Common myeloid progenitor, CD34-positive (primary cell): Measurements from ENCODE around the gene SORD.
"Not testable (repeated sequence)": the region's sequence is repeated elsewhere in the genome, so short reads cannot be mapped to it uniquely, and the experiment has no call there.

Source experiments
- CTCF ChIA-PET: fragments of 350-600 bp; sonication (Branson Sonifier 250); formaldehyde crosslinking; loops from one replicate; lab custom pipeline; 2021; ENCODE audit warnings: antibody characterized with exemption; lab: Charles Lee
- POLR2A ChIA-PET: fragments of 350-600 bp; sonication (Branson Sonifier 250); formaldehyde crosslinking; loops from one replicate; lab custom pipeline; 2021; ENCODE audit warnings: antibody characterized with exemption; lab: Charles Lee
- DNase-seq, 3 donors: peaks; one replicate each; pipeline versions ENCODE4 v3.0.0 to v3.0.0-alpha.2; 2013
- H3K27ac ChIP-seq, 2 experiments: 1 replicate in 1 of 2; 2 replicates in 1 of 2; pipeline ENCODE4 v1.7.0; 2013; ENCODE audit warnings: inconsistent platforms in 2 of 2, low read length in 2 of 2, mild to moderate bottlenecking in 2 of 2, low read depth in 1 of 2, moderate library complexity in 1 of 2; ENCODE audit not compliant: severe bottlenecking in 2 of 2, insufficient read depth in 1 of 2, poor library complexity in 1 of 2
- H3K27me3 ChIP-seq, 5 experiments: replicated peaks in 2 of 5; 1 replicate in 3 of 5; 2 replicates in 2 of 5; pipeline versions ENCODE4 v1.6.1 to v1.7.0; 2013; ENCODE audit warnings: low read length in 4 of 5, mild to moderate bottlenecking in 2 of 5, moderate library complexity in 2 of 5, inconsistent platforms in 1 of 5; ENCODE audit not compliant: insufficient read depth in 5 of 5, control insufficient read depth in 4 of 5
- H3K36me3 ChIP-seq, 4 experiments: 1 replicate in 2 of 4; 2 replicates in 2 of 4; pipeline versions ENCODE4 v1.6.1 to v1.7.0; 2013; ENCODE audit warnings: low read length in 3 of 4, control low read depth in 1 of 4, mild to moderate bottlenecking in 1 of 4; ENCODE audit not compliant: control insufficient read depth in 4 of 4, insufficient read depth in 4 of 4
- H3K4me1 ChIP-seq, 4 experiments: 1 replicate in 3 of 4; 2 replicates in 1 of 4; pipeline versions ENCODE4 v1.6.1 to v1.7.1; 2013; ENCODE audit warnings: low read length in 3 of 4, mild to moderate bottlenecking in 3 of 4, control low read depth in 1 of 4, inconsistent platforms in 1 of 4, moderate library complexity in 1 of 4; ENCODE audit not compliant: control insufficient read depth in 4 of 4, insufficient read depth in 4 of 4; ENCODE audit errors: control extremely low read depth in 1 of 4
- H3K4me3 ChIP-seq, 7 experiments: 1 replicate in 4 of 7; 2 replicates in 3 of 7; pipeline versions ENCODE4 v1.5.1 to v1.7.0; 2013; ENCODE audit warnings: mild to moderate bottlenecking in 7 of 7, low read length in 6 of 7, moderate library complexity in 6 of 7, inconsistent platforms in 2 of 7, low read depth in 2 of 7, control low read depth in 1 of 7; ENCODE audit not compliant: insufficient read depth in 4 of 7, control insufficient read depth in 1 of 7; ENCODE audit errors: extremely low read depth in 1 of 7
- H3K9me3 ChIP-seq, 5 experiments: 1 replicate in 4 of 5; 2 replicates in 1 of 5; pipeline versions ENCODE4 v1.6.1 to v1.7.1; 2013; ENCODE audit warnings: low read length in 4 of 5, mild to moderate bottlenecking in 2 of 5, inconsistent platforms in 1 of 5, low read depth in 1 of 5, moderate library complexity in 1 of 5; ENCODE audit not compliant: control insufficient read depth in 4 of 5, insufficient read depth in 2 of 5; ENCODE audit errors: control extremely low read depth in 1 of 5
- WGBS: methylation state at CpG from one replicate; pipeline ENCODE4 v1.1.5; 2013; ENCODE audit not compliant: insufficient coverage; 5-methylcytosine and 5-hydroxymethylcytosine counted together

Gene SORD

DNA sequence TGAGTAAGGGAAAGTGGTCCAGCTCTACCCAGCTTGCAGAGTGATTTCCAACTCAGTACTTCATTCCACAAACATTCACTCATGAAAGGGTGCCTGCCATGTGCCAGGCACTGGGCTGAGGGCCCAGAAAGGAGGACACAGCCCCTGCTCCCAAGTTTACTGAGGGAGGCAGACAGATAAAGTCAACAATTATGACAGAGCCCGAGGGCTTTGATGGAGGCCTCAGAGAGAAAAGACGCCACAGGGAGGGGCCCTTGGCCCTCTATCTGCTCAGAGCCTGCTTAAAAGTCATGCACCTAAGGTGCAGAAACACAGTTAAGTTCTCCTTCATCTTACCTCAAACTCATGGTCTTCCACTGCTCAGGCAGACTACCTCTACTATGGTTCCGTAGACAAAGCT is 1.7 kb downstream of the SORD start:
- H3K9me3 ChIP-seq, H3K4me3 ChIP-seq, POLR2A ChIA-PET, H3K27ac ChIP-seq, DNase-seq, H3K27me3 ChIP-seq: not testable (repeated sequence)
- H3K36me3 ChIP-seq = peaks cover 4 to 23% (median 12%) of the 10 kb centered on the region in 4 experiments
- CTCF ChIA-PET = interaction anchor here (1.3 kb wide), 2 partner anchors 11 to 13 kb away, joined by 3 to 6 read pairs; no protein-coding TSS in a partner anchor
- H3K4me1 ChIP-seq = peaks cover 0 to 30% (median 16%) of the 10 kb centered on the region in 4 experiments
- WGBS = no CpG with 5 or more reads among the region's 3 CpGs

GRCh38 chr15:45025627-45026026 is 2.6 kb downstream of the SORD start:
- WGBS = 100% methylated on average over 1 of the region's 3 CpGs
- H3K4me1 ChIP-seq = peaks cover 0 to 30% (median 16%) of the 10 kb centered on the region in 4 experiments
- POLR2A ChIA-PET = not testable (repeated sequence)

DNA sequence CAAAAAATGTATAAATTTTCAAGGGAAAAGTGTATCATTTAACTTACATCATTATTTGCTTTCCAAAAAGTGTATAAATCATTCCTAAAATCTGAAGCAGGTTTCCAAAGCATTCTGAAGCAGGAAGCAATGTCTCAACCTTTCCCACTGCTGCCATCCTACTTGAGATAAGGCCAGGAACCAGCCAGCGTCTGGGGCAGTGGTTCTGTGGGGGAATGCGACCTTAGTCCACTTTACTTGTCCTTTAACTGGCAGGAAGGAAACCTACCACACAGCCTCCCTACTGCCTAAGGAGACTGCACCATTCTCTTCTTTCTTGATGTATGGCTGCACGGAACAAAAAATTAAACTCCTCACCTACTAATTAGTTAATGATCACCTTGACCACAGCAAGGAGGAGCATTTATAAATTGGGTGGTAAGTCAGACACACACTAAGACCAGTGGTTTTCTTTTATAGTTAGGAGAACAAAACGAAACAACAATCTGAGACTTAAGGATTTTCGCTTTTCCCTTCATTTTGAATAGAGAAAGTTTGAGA is 3.7 kb downstream of the SORD start:
- no peak for DNase-seq
- no peak overlapping the region for H3K27ac ChIP-seq
- no peak overlapping the region for H3K4me3 ChIP-seq
- H3K27me3 ChIP-seq = no peaks in the 10 kb centered on the region
- CTCF ChIA-PET = no interaction called here
- H3K4me1 ChIP-seq = peaks cover 0 to 30% (median 16%) of the 10 kb centered on the region in 4 experiments
- 90% methylated on average over 4 of the region's 5 CpGs for WGBS
- peaks cover 0 to 11% (median 4%) of the 10 kb centered on the region in 5 experiments for H3K9me3 ChIP-seq
- POLR2A ChIA-PET = no interaction called here
- H3K36me3 ChIP-seq = peaks cover 8 to 36% (median 17%) of the 10 kb centered on the region in 4 experiments

More at GRCh38 chr15:45025627-45026026, 2.6 kb downstream of the SORD start:
- H3K36me3 ChIP-seq = peaks cover 8 to 27% (median 13%) of the 10 kb centered on the region in 4 experiments
- not testable (repeated sequence) for H3K27me3 ChIP-seq, H3K9me3 ChIP-seq, H3K4me3 ChIP-seq, H3K27ac ChIP-seq, DNase-seq
- CTCF ChIA-PET = interaction anchor here (1.3 kb wide), 1 partner anchor 12 kb away, joined by 3 read pairs; no protein-coding TSS in a partner anchor

GRCh38 chr15:45027220-45027619 is 4.2 kb downstream of the SORD start:
- peaks cover 8 to 36% (median 17%) of the 10 kb centered on the region in 4 experiments for H3K36me3 ChIP-seq
- no peak overlapping the region for H3K4me3 ChIP-seq
- no peaks in the 10 kb centered on the region for H3K27me3 ChIP-seq
- peaks cover 0 to 11% (median 4%) of the 10 kb centered on the region in 5 experiments for H3K9me3 ChIP-seq
- H3K4me1 ChIP-seq = peaks cover 0 to 30% (median 16%) of the 10 kb centered on the region in 4 experiments
- DNase-seq = no peak
- ChIA-PET POLR2A (no interaction called here), CTCF (interaction anchor here (0.9 to 1.2 kb wide), 2 partner anchors 10 to 11 kb away, joined by 3 to 4 read pairs; no protein-coding TSS in a partner anchor)
- no peak overlapping the region for H3K27ac ChIP-seq
- 93% methylated on average over 3 of the region's 4 CpGs for WGBS

- Histone ChIP-seq H3K27ac (no peak overlapping the region), H3K27me3 (no peaks in the 10 kb centered on the region), H3K36me3 (peaks cover 8 to 36% (median 17%) of the 10 kb centered on the region in 4 experiments), H3K4me1 (peaks cover 0 to 13% (median 2%) of the 10 kb centered on the region in 4 experiments), H3K9me3 (peaks cover 0 to 11% (median 4%) of the 10 kb centered on the region in 5 experiments), H3K4me3 (no peak overlapping the region)
- ChIA-PET POLR2A (no interaction called here), CTCF (interaction anchor here (1.2 to 1.4 kb wide), 2 partner anchors 8 to 65 kb away, joined by 3 read pairs; no protein-coding TSS in a partner anchor)
- 100% methylated on average over 1 of the region's 3 CpGs for WGBS
- no peak for DNase-seq
These were observed 7.7 kb downstream of the SORD start for GRCh38 chr15:45030743-45031142.

DNA sequence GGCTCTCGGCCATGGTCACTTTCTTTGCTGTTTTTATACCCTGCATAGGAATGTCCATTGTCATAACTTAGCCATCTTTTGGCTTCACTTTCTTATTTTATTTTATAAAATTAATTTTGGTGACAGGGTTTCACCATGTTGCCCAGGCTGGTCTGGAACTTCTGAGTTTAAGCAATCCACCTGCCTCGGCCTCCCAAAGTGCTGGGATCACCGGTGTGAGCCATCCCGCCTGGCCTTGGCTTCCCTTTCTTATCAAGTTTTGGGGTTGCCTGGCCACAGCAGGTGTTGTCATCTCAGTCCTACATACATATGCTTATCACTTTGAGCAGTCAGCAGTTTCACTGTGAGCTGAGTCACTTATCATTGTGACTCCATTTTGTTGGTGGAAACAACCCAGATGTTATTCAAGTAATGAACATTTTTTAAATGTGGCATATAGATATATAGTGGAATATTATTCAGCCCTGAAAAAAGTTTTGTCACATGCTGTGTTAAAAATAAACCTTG is 8.6 kb downstream of the SORD start:
- peaks cover 0 to 11% (median 4%) of the 10 kb centered on the region in 5 experiments for H3K9me3 ChIP-seq
- DNase-seq, H3K4me3 ChIP-seq, H3K27ac ChIP-seq, CTCF ChIA-PET, H3K4me1 ChIP-seq, H3K27me3 ChIP-seq, POLR2A ChIA-PET: not testable (repeated sequence)
- 100% methylated on average over 1 of the region's 4 CpGs for whole genome bisulfite sequencing
- peaks cover 8 to 35% (median 17%) of the 10 kb centered on the region in 4 experiments for H3K36me3 ChIP-seq

GRCh38 chr15:45032501-45032900 is 9.5 kb downstream of the SORD start:
- POLR2A ChIA-PET = not testable (repeated sequence)

More at GRCh38 chr15:45032501-45032900, 9.5 kb downstream of the SORD start:
- peaks cover 0 to 11% (median 4%) of the 10 kb centered on the region in 5 experiments for H3K9me3 ChIP-seq
- H3K4me3 ChIP-seq, H3K4me1 ChIP-seq, CTCF ChIA-PET, DNase-seq, H3K27ac ChIP-seq, H3K27me3 ChIP-seq: not testable (repeated sequence)
- peaks cover 8 to 27% (median 16%) of the 10 kb centered on the region in 4 experiments for H3K36me3 ChIP-seq
- WGBS = no CpG with 5 or more reads among the region's 2 CpGs
